Germinal center (tissue), 1 donor: Measurements from ENCODE around the gene TMEM140.
"Not testable (repeated sequence)": the region's sequence is repeated elsewhere in the genome, so short reads cannot be mapped to it uniquely, and the experiment has no call there.

ENCODE experiments used
- DNase-seq: peaks from one replicate; pipeline ENCODE4 v3.0.0; 2012; ENCODE audit warnings: mixed read lengths, low spot score

The TMEM140 gene

DNA sequence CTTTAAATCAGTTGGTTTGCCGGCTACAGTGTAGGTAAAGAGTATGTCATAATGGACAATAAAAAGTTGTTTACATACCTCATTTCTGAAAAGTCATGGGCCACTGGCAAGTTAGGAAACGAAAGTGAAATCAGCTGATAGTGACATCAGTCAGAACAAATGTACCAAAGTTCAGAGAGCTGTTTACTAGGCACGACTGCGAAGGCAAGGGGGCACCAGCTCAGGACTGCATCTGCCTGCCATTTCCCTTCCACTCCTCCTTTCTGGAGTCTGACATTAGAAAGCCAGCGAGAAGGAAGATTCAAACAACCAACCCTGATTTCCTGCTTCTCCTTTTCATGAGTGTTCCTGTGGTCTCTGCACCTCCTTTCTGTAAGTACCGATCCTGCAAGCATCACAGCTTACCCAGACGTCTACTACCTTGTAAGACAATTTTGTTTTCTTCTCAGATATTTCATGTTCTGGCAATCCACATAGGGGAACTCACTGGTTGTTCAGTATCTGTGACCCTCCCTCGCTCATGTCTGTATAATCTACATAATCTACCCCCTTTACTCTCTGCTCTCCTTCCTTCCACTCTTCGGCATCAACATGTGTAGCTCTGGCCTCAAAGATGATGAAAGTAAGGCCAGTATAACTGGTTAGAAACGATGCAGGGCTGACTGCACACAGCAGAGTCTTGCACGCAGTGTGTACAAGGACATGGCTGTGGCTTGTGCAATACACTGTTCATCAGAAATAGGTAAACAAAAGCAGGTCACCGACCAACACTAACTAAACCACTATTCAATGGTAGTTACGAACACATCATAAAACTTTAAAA lies at the start of gene TMEM140:
Gene TMEM140 (plus strand): TSS at position 174 of the 823 bp plus-strand sequence. CDS start 16,370 bp downstream, outside the sequence.
- DNase-seq, result peak; percentile 55

DNA sequence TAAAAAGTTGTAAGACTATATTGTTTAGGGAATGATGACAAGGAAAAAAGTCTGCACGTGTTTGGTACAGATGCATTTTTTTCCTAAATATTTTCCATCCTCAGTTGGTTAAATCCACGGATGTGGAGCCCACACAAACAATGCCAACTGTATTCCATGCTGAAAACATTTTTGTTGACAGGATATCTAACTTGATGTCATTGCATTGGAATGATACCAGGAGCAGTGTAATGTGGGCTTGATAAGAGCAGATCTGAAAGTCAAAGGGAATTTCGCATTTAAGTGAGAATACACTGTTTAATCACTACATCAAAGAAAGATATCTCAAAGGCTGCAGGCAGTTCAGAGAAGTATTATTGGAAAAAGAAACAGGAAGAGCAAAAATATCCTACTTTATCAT lies 49.5 kb upstream of the TMEM140 start:
- DNase-seq, result no peak

DNA sequence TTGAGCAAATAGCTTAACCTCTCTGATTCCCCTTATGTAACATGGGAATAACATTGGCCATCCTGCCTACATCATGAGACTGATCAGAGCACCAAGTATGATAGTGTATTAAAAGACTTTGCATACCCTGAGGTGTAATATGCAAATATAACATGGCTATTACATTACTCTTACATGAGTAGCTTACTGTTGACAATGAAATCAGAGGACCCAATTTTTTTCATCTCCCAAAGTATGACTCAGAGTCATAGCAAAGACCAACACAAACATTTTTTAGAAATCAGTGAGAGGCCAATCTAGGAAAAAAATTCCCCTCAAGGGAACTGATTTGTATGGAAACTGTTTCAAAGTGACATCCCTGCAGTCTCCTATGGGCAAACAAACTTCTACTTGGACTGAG lies 47.0 kb upstream of the TMEM140 start:
- DNase-seq, result no peak

DNA sequence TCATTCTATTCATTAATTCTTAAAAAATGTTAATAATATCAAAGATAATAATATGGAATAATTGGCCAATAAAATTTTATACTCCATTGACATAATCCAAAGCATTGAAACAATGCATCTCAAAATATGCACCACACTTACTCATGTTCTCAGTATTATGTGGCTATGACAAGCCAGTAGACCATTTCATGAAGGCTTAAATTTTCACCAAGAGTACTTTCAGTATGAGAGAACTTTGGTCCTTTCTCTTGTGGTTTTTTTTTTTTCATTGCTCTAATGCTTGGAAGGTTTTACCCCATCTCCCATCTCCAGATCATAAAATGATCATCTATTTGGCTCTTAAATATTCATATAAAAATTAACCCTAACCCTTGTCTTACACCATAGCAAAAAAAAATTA lies 45.5 kb upstream of the TMEM140 start:
- DNase-seq, result no peak

DNA sequence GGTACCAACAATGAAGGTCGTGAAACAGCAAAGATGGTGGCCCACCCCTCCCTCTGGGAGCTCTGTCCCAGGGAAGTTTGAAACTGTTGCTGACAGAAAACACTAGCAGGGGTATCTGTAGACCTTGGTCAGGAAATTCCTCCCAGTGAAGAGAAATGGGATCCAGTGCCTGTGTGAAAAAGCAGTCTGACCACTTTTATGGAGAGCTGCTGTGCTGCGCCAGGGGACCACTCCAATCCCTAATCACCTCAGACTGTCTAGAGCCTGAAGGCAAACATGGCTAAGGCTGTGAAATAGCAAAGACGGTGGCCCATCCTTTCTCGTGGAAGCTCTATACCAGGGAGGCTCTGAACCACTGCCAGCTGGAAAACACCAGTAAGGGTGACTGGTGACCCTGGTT lies 38.3 kb upstream of the TMEM140 start:
- DNase-seq, result no peak

DNA sequence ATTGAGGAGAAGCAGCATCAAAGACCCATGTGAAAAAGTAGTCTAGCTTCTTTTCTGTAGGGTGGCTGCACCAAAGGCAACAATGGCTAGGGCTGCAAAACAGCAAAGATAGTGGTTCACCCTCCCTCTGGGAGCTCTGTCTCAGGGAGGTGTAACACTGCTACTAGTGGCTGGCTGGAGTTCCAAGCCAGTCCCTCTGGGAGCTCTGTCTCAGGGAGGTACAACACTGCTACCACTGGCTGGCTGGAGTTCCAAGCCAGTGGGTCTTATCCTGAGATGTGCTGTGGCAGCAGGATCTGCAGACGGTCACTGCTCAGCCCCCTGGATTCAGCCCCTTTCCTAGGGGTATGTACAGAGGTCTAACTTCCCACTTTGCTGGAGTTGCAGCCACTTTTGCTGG lies 37.9 kb upstream of the TMEM140 start:
- no peak for DNase-seq

DNA sequence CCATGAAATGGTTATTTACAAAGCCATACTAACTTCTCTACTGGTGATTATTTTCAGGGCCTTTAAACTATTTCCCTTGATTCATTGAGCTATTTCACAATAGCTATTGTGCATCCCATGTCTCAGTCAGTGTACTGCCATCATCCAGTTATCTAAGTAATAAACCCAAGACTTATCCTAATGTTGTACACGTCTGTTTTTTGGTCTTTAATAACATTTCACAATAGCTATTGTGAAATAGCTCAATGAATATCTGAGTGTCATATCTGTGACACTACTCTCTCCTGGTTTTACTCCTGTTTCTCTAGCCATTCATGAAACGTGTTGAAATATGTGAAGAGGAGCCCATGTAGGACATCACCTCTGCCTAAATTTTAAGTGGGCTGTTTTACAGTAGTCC lies 36.5 kb upstream of the TMEM140 start:
- no peak for DNase-seq

DNA sequence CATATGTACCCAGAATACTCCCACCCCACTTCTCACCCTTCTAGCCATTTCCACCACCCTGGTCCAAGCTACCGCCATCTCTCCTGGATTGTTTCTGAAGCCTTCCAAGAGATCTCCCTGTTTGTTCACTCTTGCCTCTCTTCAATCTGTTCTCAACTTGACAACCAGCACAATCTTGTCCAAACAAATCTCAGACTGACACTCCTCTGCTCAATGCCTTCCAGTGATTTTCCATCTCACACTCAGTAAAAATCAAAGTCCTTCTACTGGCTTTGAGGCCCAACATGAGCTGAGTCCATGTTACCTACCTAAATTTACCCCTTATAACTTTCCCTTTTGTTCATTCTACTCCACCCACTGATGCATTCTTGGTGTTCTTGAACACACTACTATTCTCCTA lies 33.2 kb upstream of the TMEM140 start:
- DNase-seq, result no peak

DNA sequence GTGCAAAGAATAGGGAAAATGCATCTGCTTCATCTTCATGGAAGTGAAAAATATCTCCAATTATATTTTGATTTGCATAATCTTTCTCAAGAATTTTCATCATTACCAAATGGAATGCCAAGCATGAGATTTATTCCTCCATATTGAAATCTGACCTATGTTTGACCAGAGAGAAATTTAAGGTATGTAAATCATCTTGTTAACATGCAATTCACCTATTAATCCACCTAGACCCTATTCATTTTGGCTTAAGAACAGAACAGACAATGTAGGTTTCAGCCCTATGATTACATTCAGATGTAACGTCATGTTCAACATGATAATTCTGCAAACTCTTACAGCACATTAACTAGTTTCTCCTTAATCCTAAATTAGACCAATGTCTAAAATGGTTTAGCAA lies 30.8 kb upstream of the TMEM140 start:
- DNase-seq, result no peak

DNA sequence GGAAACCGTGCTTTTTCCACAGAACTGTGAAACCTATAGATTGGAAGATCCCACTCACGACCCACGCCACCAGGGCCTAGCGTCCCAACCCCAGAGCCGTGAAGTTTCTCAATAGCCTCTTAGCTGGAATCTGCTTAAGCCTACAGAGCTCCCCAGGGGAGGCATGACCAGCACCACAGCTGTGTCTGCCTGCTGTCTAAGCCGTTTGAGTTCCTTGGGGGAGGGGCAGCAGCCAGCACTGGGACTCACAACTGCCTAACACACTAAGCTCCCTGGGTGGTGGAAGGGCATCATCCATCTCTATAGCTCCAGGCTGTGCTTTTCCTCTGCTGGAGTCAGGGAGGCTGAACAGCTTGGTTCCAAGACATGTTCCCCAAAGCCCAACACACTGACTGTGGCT lies 26.0 kb upstream of the TMEM140 start:
- DNase-seq, result no peak

DNA sequence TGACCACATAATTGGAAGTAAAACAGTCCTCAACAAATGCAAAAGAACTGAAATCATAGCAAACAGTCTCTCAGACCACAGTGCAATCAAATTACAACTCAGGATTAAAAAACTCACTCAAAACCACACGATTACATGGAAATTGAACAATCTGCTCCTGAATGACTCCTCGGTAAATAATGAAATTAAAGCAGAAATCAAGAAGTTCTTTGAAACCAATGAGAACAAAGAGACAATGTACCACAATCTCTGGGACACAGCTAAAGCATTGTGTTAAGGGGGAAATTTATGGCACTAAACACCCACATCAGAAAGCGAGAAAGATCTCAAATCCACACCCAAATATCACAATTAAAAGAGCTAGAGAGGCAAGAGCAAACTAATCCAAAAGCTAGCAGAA lies 23.2 kb upstream of the TMEM140 start:
- not testable (repeated sequence) for DNase-seq

DNA sequence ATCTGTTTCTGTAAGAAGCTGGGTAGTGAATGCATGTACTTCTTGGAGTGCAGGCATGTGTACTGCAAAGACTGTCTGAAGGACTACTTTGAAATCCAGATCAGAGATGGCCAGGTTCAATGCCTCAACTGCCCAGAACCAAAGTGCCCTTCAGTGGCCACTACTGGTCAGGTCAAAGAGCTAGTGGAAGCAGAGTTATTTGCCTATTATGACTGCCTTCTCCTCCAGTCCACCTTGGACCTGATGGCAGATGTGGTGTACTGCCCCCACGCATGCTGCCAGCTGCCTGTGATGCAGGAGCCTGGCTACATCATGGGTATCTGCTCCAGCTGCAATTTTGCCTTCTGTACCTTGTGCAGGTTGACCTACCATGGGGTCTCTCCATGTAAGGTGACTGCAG lies 18.9 kb upstream of the TMEM140 start:
- no peak for DNase-seq

DNA sequence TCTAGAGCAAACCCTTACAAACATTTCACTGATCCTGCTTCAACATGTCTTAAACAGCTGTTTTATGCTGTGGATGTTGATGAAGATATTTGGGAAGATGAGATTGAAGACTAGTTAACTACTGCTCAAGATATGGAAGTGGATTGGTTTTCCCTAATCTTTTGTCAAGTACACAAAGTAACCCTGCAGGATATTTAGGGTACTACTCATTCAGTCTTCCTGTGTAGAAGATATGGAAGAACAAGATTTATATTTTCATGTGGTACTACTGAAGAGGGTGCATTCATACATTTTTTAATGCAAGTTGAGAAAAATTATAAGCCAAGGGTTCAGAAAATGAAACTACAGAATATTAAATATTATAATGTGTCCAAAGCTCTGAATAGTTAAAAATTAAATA lies 18.3 kb upstream of the TMEM140 start:
- DNase-seq, result no peak

DNA sequence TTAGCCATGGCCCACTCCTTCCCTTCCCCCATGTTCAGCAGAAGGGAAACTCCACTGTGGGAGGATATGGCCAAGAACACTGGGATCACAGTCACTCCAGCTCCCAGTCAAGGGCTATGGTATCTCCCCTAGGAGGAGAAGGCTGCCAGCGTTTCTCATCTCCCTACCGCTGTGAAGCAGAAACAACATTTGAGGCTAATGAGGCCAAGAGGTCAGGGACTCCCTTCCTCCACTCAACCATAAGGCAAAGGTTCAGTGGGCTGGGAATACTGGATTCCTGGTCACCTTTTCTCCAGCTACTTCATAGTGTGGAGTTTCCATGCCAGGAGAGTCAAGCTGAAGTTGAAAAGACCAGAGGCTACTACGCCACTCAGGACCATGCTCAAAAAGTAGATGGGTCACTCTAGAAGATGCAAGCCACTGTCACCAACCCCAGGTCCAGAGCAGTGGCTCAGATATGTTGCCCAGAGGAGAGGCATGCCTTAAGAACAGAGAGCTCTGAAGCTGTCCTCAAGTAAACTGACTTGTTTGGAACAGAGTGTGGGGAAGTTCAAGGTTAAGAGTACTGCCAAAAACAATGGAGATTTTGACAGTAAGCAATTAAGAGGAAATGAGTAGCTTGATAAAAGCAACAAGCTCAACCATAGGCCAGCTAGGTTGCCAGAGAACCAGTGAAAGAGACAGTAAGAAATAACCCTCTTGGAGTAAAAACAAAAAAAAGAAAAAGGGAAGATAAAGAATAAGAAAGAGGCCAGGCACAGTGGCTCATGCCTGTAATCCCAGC lies 3.8 kb upstream of the TMEM140 start:
- no peak for DNase-seq

DNA sequence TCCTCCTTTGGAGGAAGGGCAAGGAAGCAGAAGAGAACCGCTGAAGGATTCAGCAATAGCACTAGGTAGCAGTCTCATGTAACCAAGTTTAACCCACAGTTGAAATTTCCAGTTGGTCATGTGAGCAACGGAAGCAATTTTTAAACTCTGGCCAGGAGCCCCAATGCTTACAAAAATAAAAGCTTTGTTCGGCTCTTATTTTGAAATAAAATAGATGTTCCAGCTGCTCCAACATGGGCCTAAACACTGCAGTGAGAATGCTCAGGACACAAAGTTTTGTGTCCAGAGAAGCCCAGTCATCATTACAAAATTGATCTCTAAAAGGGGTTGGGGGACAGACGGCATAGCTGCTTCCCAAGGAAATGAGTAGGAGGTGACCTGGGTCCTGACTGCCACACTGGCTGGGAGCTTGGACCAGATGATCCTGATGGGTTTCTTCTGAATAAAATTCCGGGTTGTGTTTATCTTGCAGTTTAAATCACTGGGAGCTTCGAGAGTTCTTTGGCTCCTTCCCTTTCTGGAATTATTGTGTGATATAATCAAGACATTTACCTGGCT lies 452 bp upstream of the TMEM140 start:
- no peak for DNase-seq

DNA sequence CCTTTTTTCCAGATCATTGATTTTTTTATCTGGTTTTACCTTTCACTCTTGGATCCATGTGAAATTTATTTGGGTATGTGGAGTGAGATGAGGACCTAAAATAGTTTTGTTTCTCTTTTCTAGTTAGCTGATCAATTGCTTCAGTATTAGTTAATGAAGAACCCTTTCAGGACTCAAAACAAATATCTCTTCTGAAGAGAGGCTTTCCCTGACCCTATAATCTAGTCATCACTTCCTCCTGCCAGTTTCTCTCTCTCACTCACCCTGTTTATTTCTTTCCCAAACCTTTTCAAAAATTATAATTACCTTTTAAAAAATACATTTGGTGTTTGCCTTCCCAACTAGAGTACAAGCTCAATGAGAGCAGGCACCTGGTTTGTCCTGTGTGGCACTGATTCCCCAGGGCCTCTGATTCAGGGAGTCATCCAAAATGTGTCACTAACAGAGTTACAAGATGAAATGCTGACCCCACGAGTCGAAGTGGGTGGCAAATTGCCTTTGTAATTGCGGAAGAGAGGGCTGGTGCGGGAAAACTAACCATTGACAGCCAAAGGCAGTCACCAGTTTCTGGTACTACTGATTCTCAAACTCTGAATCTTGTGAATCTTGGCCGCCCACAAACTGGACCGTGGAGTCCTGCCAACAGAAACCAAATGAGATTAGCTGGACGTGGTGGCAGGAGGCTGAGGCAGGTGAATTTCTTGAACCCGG lies 2.4 kb downstream of the TMEM140 start:
- no peak for DNase-seq

DNA sequence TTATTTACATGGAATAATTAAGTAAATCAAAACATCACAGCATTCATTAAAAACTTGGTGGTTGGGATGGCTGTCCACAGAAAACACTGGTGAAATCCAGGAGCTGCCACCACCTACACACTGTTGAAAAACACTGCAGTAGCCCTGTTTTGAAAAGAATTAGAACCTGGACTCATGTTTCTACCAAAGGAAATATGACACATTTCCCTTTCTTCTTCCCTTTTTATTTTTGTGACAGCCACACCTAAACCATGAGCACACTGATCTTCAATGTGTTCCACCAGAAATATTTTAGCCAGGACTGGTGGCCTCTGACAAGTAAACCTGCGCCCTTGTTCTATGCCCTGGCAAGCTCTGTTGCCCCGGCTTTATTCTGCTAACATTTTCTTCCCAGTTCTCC lies 3.3 kb downstream of the TMEM140 start:
- DNase-seq, result no peak

DNA sequence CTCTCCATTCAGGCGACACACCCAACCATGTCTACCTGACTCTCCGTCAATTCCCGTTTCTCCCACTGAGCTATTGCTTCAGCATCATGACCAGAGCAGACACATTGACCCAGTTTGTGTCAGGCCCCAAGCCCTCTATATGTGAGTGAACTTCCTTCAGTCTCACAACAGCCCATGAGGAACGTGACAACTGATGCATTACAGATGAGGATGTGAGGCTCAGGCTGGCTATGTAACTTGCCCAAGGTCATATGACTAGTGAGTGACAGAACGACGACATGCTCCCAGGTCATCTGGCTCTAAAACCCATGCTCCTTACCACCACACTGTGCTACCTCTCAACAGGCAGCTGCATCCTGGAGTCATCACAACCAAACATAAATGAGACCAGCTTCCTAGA lies 3.7 kb downstream of the TMEM140 start:
- DNase-seq, result no peak

DNA sequence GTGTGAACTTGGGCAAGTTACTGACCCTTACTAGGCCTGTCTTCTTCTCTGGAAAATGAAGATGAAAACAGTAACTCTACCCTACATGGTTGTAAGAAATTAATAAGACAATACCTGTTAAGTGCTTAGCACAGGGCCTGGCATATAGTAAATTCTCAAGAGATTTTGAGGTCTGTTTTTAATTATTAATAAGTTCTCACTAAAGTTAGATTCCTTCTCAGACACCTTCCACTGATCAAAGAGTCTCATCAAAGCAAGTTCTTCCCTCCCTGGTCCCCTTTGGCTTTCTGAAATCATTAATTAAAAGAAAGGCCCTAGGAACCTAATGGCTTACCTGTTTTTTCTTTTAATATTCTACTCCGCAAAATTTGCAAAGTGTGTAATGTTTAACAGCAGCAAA lies 4.6 kb downstream of the TMEM140 start:
- DNase-seq, result no peak

DNA sequence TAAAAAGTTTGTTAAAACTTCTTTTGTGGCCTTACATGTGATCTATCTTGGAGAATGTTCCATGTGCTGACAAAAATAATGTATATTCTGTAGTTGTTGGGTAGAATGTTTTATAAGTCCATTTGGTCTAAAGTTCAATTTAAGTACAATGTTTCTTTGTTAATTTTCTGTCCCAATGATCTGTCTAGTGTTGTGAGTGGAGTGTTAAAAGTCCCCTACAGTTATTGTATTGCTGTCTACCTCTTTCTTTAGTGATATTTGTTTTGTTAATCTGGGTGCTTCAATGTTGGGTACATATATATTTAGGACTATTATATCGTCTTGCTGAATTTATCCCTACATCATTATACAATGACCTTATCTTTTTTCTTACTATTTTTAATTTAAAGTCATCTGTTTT lies 6.9 kb downstream of the TMEM140 start:
- DNase-seq, result no peak

DNA sequence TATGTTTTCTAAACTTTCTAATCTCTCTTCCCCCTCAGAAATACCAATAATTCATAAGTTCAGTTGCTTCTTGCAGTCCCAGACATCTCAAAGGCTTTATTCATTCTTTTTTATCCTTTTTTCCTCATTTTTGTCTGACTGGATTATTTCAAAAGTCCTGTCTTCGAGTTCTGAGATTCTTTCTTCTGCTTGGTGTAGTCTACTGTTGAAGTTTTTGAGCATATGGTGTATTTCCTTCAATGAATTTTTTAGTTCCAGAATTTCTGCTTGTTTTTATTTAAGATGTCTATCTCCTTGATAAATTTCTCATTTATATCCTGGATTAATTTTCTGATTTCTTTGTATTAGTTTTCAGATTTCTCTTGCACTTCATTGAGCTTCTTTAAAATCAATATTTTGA lies 8.4 kb downstream of the TMEM140 start:
- no peak for DNase-seq

DNA sequence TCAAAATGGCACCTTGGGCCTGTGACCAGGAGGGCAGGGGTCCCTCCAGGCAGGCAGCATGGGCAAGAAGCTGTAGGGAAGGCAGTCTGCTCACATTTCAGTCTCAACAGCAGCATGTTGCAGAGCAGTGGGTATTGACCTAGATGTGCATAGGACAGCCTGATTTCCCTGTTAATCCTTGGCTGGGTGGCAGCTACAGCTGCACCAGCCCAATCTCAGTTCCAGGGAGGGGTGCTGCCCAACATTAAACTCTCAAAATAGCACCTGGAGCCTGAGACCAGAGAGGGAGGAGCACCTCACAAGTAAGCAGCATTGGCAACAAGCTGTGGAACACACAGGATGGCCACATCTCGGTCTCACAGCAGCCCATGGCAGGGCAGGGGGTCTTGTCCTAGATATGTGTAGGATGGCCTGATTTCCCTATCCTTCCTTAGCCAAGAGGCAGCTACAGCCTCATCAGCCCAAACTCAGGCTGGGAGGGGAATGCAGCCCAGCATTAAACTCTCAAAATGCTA lies 10.3 kb downstream of the TMEM140 start:
- DNase-seq, result no peak
